Activated T-cell treated with anti-CD3 and anti-CD28 coated beads for 1 hour (primary cell): ENCODE measurements around the gene HIVEP3.

Experiments
- DNase-seq: peaks from one replicate; pipeline ENCODE4 v3.0.0-alpha.2; 2020; ENCODE audit warnings: low read depth

HIVEP3 gene

DNA sequence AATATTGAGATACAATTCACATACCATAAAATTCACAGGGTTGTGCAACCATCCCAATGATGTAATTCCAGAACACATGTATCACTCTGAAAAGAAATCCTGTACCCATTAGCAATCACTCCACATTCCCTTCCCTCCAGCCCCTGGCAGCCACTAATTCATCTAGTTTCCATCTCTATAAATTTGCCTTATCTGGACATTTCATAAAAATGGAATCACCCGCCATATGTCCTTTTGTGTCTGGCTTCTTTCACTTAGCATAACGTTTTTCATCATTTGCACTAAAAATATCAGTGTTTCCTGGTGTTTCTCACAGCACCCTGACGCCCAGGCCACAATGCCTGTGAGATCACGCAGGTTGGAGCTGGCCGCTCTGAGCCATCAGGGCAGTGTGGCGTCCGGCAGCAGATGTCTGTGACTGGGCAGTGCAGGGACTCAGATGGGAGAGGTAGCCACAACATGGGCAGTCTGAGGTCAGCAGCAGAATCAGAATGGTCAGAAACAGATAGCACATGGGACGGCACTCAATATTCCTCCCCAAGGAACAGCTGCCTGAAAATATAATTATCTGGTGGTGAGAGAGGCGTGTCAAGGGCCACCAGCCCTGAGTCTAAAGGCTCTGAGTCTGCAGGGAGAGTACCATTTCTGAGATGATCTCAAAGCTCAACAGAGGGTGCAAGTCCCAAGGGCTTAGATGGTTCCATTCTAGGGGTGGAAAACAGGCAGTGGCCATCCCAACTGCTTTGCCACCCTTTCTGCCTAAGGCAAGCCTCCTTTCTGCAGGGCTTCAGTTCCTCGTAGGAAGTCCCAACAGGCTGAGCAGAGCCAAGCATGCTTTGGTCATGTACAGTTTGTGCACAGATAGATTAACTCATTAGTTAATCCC, 304.8 kb downstream of the HIVEP3 start:
- no peak for DNase-seq

GRCh38 chr1:41612953-41613352, 305.8 kb downstream of the HIVEP3 start:
- no peak for DNase-seq

- no peak for DNase-seq
Observed at GRCh38 chr1:41611932-41612450, 306.7 kb downstream of the HIVEP3 start.

GRCh38 chr1:41611068-41611931, 307.4 kb downstream of the HIVEP3 start:
- no peak for DNase-seq

DNA sequence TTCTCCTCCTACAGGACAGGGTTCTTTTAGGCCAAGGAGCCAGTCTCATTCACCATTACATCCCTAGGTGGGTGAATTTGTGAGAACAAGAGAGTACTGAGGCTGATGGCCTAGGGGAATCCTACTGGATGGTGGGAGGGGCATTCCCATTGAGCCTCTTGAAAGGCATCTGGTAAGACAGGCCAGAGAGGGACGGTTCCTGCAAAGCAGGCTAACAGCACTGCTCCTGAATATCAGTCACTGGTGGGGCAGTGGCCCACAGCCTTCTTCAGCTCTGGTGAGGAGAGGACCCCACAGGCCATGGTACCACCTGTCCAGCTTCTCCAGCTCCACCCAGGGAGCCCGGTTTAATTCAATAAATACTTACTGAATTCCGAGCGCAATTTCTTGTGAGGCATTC, 308.4 kb downstream of the HIVEP3 start:
- no peak for DNase-seq

DNA sequence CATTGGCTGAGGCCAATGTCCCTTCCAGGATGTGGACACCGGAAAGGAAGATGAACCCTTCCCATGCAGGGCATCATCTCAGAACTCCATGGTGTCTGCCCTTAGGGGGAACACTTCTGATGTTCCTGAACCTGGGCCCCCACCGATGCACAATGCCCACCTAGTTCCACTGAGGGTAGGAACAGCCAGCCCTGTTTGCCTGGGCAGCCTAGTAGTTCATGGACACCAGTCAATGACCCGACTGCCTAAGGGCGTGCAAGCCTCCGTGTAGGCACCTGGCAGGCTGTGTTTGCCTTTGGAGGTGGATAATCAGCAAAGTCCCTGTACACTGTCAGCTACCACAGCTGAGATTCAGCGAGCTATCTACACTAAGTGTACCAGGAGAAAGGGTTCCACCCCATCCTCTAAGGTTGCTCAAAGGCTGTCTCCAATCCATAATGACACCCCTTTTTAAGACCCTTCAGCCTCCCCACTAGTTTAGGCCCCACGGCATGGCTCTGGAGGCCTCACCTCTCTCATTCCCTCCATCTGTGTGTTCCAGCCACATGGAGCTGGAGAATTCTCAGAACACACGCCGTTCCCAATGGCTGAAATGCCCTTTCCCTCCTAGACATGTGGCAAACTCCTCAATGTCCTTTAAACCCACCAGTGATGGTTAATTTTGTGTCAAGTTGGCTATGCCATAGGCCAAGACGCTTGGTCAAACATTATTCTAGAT, 309.4 kb downstream of the HIVEP3 start:
- DNase-seq: no peak

GRCh38 chr1:41608211-41608610, 310.5 kb downstream of the HIVEP3 start:
- DNase-seq: no peak

DNA sequence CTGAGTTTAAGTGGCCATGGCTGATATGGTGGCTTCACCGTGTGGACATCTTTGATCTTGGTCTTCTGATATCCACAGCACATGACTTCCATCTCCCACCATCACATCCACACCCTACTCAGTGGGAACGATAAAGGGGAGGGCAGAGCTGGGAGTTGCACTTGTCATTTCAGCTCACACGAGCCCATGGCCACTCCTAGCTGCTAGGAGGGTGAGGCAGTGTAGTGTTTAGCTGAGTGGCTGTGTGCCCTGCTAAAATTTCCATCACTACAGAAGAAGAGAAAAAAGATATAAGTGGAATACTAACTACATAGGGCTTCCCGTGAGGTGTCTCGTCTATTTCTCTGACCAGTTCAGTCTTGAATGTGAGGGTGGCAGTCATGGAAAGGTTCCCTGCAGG, 310.9 kb downstream of the HIVEP3 start:
- DNase-seq: no peak

- DNase-seq: no peak
Observed at GRCh38 chr1:41599912-41600311, 318.8 kb downstream of the HIVEP3 start.

DNA sequence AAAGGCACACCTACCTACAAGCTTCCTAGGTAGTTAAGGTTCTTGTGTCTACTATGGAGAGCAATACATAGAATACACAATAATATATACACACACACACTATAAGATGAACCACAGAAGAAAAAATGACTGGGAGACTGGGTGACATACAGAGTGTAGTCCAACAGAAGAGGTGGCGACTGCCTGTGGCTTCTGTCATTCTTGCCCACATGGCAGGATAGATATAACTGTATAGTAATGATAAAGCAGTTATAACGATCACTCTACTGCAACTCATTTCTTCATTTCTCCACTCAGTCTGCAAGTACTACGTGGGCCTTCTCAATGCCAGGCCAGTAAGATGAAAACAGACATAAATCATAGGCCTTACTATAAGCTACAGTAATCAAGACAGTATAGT, 320.4 kb downstream of the HIVEP3 start:
- DNase-seq: no peak

DNA sequence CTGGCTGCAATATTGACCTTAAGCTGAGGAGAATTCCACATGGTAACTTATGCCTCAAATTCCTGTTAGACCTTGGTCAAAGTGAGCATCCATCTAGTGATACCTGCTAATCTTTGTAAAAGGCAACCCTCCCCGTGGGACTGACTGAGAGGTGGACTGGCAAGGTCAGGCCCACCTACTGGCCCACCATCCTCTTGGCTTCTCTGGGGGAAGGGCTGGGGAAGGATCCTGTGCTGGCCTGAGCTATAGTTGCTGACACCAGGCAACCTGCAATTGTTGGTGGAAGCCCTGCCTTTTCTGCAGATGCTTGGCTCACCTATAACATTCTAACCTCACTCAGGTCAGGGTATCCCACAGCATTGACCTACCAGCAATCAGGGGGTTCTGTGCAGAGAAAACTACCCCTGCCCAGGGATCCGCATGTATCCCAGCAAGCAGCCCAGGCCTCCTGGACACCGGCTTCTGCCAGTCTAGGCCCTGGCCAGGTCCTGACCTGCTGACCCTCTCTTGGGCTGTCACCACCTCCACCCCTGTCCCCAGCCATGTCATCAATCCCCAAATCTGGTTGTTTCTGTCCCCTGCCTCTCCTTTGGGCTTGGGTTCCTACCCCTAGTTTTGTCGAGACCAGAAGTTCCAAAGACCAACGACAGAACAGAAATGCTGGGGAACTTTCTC, 326.1 kb downstream of the HIVEP3 start:
- no peak for DNase-seq

DNA sequence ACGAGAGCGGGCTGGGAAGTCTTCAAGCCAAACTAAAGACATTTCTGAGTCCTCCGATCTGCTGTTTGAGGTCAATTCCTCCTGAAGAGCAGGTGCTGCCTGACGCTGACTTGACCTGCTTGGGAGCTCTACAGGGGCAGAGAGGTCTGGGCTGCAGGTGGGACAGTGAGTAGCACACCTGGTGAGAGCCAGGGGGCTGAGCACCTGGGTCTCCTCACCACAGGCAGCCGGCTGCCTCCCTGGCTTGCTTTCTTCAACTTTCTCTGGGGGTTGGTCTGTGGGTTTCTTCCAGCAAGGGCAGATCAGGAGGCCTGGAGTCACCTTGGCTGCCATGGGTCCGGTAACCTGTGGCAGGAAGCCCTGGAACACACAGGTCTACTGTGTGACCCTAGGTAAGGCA, 326.8 kb downstream of the HIVEP3 start:
- no peak for DNase-seq

- no peak for DNase-seq
Observed at GRCh38 chr1:41590331-41590730, 328.4 kb downstream of the HIVEP3 start.

- DNase-seq: no peak
Observed at GRCh38 chr1:41589395-41589794, 329.3 kb downstream of the HIVEP3 start.

DNA sequence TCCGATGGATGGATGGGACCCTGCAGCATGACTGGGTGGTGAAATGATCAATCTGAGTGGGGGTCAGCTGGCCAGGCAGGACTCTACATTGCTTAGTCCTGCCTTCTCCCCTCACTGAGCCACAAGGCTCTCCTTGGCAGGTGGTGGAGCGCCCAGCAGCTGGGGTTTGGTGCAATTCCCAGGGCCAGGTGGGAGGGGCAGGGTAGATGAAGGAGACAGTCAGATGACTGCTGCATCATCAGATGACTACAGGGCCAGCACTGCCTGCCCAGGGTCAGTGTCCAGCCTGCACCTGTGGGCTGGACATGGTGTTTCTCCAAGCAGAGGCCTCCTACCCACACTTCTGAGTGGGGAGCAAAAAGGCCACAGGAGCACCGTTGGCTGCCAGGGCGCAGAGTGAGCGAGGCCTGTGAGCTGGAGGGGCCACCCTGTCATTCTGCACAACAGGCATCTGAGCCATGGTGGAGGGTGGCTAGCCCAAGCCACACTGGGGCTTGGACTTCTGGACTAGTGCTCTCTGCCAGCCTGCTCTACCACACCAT, 330.3 kb downstream of the HIVEP3 start:
- DNase-seq: no peak

- DNase-seq: no peak
Observed at GRCh38 chr1:41587791-41588190, 330.9 kb downstream of the HIVEP3 start.

- DNase-seq: no peak
Observed at GRCh38 chr1:41586230-41586629, 332.5 kb downstream of the HIVEP3 start.

DNA sequence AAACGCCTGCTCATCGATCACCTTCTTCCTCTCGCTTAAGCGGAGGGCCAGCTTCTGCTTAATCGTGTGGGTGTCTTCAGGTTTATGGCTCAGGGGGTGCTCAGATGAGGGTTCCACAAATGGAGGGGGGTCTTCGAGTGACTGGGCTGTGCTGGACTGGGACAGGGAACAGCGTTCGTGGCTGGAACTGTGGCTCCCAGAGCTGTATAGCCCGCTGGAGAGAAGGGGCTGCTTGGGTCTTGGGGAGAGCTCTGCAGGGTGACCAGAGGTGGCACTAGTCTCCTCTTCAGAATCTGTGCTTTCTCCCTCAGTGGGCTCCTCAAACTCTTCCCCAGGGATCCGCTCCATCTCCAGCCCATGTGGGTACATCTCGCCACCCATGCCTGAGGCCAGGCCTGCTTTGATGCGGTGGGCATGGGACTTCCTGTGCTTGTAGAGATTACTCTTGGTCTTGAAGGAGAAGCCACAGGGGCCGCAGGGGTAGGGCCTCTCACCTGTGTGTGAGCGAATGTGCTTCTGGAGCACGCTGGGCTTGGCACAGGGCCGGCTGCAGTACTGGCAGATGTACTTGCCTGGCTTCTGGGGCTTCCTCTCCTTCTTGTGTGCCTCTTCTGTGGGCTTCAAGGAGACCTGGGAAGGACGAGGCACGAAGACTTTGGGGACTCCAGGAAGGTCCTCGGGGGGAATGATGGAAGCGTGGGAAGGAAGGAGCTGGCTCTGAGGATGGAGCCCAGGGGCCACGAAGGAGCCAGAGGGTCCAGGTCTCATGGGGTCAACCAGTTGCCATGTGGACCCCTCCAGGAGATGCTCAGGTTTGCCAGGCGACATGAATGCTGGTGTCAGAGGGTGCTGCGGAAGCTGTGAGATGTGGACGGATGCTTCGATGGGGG, 334.8 kb downstream of the HIVEP3 start:
- no peak for DNase-seq

DNA sequence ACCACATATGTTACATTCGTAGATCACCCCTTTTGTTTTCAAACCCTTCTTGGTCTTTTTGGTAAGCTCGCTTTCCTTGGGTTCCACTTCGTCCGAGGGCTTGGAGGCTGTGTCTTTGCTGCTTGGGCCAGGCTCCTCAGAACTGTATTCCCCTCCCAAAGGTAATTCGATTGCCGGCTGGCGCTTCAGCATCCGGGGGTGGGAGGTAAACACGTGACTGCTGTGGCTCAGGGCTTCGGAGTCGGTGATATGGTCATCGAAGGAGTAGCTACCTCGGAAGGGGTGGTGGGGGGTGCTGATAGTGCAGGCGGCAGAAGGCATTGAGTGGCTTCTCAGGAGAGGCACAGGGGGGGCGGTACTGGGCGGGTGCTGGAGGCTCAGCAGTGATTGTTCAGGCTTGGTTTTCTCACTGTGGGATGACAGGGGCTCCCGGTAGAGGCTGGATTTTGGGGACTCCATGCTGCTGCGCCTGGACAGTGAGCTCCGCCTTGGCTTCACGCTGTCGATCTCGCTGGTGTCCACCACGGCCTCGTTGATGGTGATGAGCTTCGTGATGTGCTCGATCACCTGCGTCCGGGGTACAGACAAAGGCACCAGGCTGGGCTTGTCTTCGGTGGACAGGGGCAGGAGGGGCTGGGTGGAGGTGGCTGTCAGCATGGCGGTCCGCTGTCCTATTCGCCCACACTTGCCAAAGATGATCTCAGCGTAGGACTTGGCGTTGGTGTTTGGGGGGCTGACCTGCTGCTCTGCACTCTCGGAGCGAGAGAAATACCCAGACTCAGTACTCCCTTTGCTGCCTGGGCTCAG, 335.7 kb downstream of the HIVEP3 start:
- no peak for DNase-seq
